Chondrocyte (in vitro differentiated cells): ENCODE data around the gene PRKCA. TPM values are rescaled to one million over a fixed set of nuclear protein-coding genes. Genes with fewer than 3 reads are reported as not detected.

Source experiments
- DNase-seq: peaks from one replicate; pipeline ENCODE4 v3.0.0; 2021; ENCODE audit warnings: mixed read lengths, low spot score
- H3K27ac Mint-ChIP-seq: one replicate; pipeline ENCODE4 v1.8.0; 2021; ENCODE audit warnings: mild to moderate bottlenecking, moderate library complexity, mixed read lengths; ENCODE audit not compliant: unreplicated experiment
- H3K27me3 Mint-ChIP-seq: 2 replicates; pipeline ENCODE4 v1.8.0; 2021; ENCODE audit warnings: low read depth, mixed read lengths
- H3K36me3 Mint-ChIP-seq: 2 replicates; pipeline ENCODE4 v1.8.0; 2021; ENCODE audit warnings: low read depth, mixed read lengths
- H3K4me1 Mint-ChIP-seq: 2 replicates; pipeline ENCODE4 v1.8.0; 2021; ENCODE audit warnings: low read depth, mild to moderate bottlenecking, mixed read lengths
- H3K4me3 Mint-ChIP-seq: one replicate; pipeline ENCODE4 v1.8.0; 2021; ENCODE audit warnings: mild to moderate bottlenecking, moderate library complexity, mixed read lengths; ENCODE audit not compliant: unreplicated experiment
- H3K9me3 Mint-ChIP-seq: 2 replicates; pipeline ENCODE4 v1.8.0; 2021; ENCODE audit warnings: low read depth, mixed read lengths
- total RNA-seq: library from RNA; stranded (reverse); gene quantifications from 3 replicates; pipeline ENCODE4 v1.2.1, GENCODE V29; 2021
- TF ChIP-seq, protein P1 (sequence below): fragments of 200-600 bp; sonication (generic); IDR thresholded peaks from 2 replicates; pipeline ENCODE4 v1.5.0; 2021; ENCODE audit warnings: antibody characterized with exemption, mild to moderate bottlenecking, moderate library complexity

PRKCA gene
- total RNA-seq, 1 donor from 2014 or later, result 51.5 TPM

DNA sequence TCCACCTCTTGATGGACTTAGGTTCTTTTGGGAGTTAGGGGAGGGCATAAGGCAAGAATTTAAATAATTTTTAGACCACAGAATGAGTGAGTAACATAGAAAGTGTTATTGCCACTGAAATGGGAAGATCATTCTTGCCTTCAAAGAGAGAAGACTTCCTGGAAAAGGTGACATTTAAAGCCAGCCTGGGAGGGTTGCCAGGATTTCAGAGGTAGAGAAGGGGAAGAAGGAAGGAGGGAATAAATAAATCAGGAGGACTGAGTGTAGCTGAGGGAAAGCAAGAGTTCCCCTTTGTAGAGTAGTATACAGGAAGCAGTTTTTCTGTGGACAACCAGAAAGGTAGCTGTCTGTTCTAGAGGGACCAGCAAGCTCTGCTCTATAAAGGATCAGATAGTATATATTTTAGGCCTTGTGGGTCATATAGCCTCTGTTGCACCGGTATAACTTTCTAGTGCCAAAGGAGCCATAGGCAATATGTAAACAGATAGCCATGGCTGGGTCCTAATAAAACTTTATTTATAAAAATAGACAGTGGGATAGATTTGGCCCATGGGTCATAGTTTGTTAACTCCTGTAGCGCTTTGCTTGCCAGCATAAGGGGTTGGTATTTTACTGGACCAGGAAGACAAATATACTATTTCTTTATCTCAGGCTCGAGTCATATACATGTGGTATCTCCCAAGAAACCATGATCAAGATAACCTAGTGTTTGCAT, 385.3 kb downstream of the PRKCA start:
- no peaks in the 10 kb centered on the region for H3K9me3 Mint-ChIP-seq
- H3K36me3 Mint-ChIP-seq, result peaks cover 18% of the 10 kb centered on the region
- H3K27me3 Mint-ChIP-seq, result no peaks in the 10 kb centered on the region
- peaks cover 10% of the 10 kb centered on the region for H3K4me1 Mint-ChIP-seq
- TF ChIP-seq, protein P1, sequence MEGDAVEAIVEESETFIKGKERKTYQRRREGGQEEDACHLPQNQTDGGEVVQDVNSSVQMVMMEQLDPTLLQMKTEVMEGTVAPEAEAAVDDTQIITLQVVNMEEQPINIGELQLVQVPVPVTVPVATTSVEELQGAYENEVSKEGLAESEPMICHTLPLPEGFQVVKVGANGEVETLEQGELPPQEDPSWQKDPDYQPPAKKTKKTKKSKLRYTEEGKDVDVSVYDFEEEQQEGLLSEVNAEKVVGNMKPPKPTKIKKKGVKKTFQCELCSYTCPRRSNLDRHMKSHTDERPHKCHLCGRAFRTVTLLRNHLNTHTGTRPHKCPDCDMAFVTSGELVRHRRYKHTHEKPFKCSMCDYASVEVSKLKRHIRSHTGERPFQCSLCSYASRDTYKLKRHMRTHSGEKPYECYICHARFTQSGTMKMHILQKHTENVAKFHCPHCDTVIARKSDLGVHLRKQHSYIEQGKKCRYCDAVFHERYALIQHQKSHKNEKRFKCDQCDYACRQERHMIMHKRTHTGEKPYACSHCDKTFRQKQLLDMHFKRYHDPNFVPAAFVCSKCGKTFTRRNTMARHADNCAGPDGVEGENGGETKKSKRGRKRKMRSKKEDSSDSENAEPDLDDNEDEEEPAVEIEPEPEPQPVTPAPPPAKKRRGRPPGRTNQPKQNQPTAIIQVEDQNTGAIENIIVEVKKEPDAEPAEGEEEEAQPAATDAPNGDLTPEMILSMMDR, result no peak
- no peak for DNase-seq
- H3K4me3 Mint-ChIP-seq, result no peak overlapping the region
- no peak overlapping the region for H3K27ac Mint-ChIP-seq

DNA sequence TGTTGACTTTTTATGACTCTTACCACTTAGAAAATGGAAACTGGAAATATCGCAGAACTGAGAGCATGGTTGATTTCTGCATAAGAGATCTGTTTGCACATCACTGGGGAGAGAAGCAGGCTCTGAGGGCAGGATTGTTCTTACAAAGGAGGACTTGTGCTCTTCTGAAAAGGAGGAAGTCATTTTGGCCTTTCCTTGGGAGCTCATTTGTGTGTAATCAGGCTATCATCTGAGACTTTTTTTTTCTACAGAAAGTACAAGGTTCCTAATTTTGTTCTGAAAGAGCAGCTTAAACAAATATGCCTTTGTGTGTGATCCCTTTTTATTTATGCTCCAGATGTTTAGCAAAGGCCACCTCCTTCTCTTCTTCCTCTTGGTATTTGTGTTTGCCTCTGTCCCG, 386.8 kb downstream of the PRKCA start:
- Mint-ChIP-seq H3K27ac (no peak overlapping the region), H3K4me1 (peaks cover 10% of the 10 kb centered on the region), H3K4me3 (no peak overlapping the region), H3K36me3 (peaks cover 19% of the 10 kb centered on the region), H3K27me3 (no peaks in the 10 kb centered on the region), H3K9me3 (no peaks in the 10 kb centered on the region)
- TF ChIP-seq, protein P1, result no peak
- DNase-seq, result no peak

DNA sequence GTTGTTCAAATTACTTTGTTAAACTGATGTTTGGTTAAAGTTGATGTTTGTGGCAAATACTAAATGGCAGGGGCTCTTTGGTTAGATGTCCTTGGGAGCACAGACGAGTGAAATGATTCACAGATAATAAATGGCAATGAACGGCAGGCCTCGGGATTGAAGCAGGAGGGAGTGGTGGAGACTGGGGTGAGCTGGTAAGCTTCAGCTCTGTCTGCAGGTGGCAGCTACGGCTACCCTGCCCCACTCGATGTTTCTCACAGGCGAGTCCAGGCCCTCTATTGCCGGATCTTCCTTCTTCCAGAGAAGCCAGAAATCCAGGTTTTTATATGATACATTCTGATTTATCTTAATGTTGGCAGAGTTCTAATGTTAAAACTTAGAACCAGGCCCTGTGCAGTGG, 387.8 kb downstream of the PRKCA start:
- DNase-seq, result no peak
- peaks cover 10% of the 10 kb centered on the region for H3K4me1 Mint-ChIP-seq
- H3K27me3 Mint-ChIP-seq, result no peaks in the 10 kb centered on the region
- TF ChIP-seq, protein P1, result no peak
- H3K4me3 Mint-ChIP-seq, result no peak overlapping the region
- no peak overlapping the region for H3K27ac Mint-ChIP-seq
- no peaks in the 10 kb centered on the region for H3K9me3 Mint-ChIP-seq
- peaks cover 20% of the 10 kb centered on the region for H3K36me3 Mint-ChIP-seq

DNA sequence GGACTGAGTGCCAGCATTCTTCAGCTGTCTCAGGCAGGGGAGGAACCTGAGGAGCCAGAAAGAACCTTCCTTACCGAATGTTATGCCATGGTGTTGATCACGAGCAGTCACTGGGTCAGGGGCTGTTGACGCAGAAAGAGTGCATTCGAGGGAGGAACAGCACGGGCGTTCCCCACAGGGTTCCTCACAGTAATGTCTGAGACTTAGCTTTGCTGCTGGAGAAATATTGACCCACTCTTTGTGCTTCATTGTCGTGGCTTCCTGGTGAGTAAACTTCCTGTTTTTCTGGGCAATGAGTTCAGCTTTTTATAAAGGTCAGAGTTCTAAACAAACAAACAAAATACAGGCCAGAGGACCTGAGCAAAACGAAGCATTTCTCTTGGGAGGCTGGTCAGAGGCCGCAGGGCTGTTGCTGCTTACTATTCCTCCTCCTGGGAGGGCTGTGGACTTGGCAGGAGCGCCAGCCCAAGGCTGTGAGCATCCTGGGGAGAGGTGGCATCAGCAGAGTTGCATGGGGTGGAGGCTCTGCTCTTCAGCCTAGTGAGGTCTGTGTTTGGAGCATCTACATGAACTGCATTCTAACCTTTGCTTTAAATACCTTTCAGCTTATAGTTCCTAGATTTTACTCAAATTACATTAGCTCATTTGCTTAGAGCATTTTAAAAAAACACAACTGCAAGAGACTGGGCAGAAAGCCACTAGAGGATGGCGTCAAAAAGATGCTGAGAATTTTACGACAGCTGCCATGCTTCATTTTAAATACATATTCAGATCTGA, 389.4 kb downstream of the PRKCA start:
- no peak overlapping the region for H3K4me3 Mint-ChIP-seq
- no peak for DNase-seq
- TF ChIP-seq, protein P1, result no peak
- peaks cover 10% of the 10 kb centered on the region for H3K4me1 Mint-ChIP-seq
- H3K9me3 Mint-ChIP-seq, result no peaks in the 10 kb centered on the region
- H3K36me3 Mint-ChIP-seq, result peaks cover 24% of the 10 kb centered on the region
- peak overlapping the region; percentile 60 for H3K27ac Mint-ChIP-seq
- no peaks in the 10 kb centered on the region for H3K27me3 Mint-ChIP-seq

DNA sequence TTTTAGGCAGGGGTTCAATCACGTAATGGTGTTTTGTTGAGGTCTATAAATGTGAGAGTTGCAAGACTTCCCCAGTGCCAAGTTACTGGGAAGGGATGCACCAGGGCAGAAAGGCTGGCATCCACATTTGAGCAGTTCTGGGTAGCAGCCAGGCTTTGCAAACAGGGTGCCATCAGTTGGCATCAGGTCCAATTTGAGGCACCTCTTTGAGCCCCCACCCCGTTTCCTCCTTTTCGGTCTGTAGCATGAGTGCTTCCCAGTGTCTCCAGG, 389.9 kb downstream of the PRKCA start:
- Mint-ChIP-seq H3K36me3 (peaks cover 29% of the 10 kb centered on the region), H3K4me3 (no peak overlapping the region), H3K27ac (no peak overlapping the region), H3K9me3 (no peaks in the 10 kb centered on the region), H3K4me1 (peaks cover 10% of the 10 kb centered on the region), H3K27me3 (no peaks in the 10 kb centered on the region)
- no peak for DNase-seq
- TF ChIP-seq, protein P1, result no peak
